Measurements from ENCODE around the gene HSPA13.
"Not testable (repeated sequence)": the region's sequence is repeated elsewhere in the genome, so short reads cannot be mapped to it uniquely, and the experiment has no call there.

Gene HSPA13

GRCh38 chr21:14376854-14377253 lies 6.1 kb downstream of the HSPA13 start:
- peaks cover 34% of the 10 kb centered on the region for H3K36me3 ChIP-seq (ENCODE audit: insufficient read depth, low read length)
- H3K9ac ChIP-seq (ENCODE audit: low read length): no peak overlapping the region
- peaks cover 4% of the 10 kb centered on the region for H3K4me1 ChIP-seq (ENCODE audit: insufficient read depth, low read length)
- H3K4me3 ChIP-seq (ENCODE audit: low read depth in 1 of 2, low read length in 2 of 2): no peak overlapping the region
- H3K9me3 ChIP-seq (ENCODE audit: low read length): no peaks in the 10 kb centered on the region
- no peak overlapping the region for H3K27ac ChIP-seq (ENCODE audit: low read depth, low read length)
- no peaks in the 10 kb centered on the region for H3K27me3 ChIP-seq (ENCODE audit: control insufficient read depth in 1 of 2, insufficient read depth in 2 of 2, low read length in 2 of 2)

DNA sequence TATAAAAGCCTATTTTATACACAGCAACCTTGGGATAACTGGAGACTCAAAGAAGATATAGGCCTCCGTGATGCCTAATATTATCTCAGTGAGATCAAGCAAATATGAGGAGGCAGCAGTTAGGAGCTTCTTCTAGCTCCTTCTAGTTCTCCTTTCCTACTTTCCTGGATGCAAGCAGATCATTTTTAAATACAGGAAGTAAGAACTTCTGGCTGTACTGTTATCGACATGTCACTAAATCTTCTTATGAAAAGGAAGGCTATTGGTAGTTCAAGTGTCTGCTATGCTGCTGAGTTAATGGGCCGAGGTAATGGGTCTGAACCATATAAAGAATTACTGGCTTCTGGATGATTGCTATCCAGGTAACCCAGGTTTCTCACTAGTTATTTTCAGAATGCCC lies 15.9 kb downstream of the HSPA13 start:
- no peak overlapping the region for H3K27ac ChIP-seq (ENCODE audit: low read depth, low read length)
- H3K27me3 ChIP-seq (ENCODE audit: control insufficient read depth in 1 of 2, insufficient read depth in 2 of 2, low read length in 2 of 2): no peaks in the 10 kb centered on the region
- no peak overlapping the region for H3K9ac ChIP-seq (ENCODE audit: low read length)
- no peaks in the 10 kb centered on the region for H3K4me1 ChIP-seq (ENCODE audit: insufficient read depth, low read length)
- H3K9me3 ChIP-seq (ENCODE audit: low read length): no peaks in the 10 kb centered on the region
- H3K4me3 ChIP-seq (ENCODE audit: low read depth in 1 of 2, low read length in 2 of 2): no peak overlapping the region
- H3K36me3 ChIP-seq (ENCODE audit: insufficient read depth, low read length): no peaks in the 10 kb centered on the region

GRCh38 chr21:14361958-14362357 lies 21.0 kb downstream of the HSPA13 start:
- Histone ChIP-seq H3K4me1 (ENCODE audit: insufficient read depth, low read length) (no peaks in the 10 kb centered on the region), H3K9ac (ENCODE audit: low read length) (no peak overlapping the region), H3K9me3 (ENCODE audit: low read length) (no peaks in the 10 kb centered on the region), H3K27me3 (ENCODE audit: control insufficient read depth in 1 of 2, insufficient read depth in 2 of 2, low read length in 2 of 2) (no peaks in the 10 kb centered on the region), H3K36me3 (ENCODE audit: insufficient read depth, low read length) (no peaks in the 10 kb centered on the region), H3K4me3 (ENCODE audit: low read depth in 1 of 2, low read length in 2 of 2) (no peak overlapping the region), H3K27ac (ENCODE audit: low read depth, low read length) (no peak overlapping the region)

DNA sequence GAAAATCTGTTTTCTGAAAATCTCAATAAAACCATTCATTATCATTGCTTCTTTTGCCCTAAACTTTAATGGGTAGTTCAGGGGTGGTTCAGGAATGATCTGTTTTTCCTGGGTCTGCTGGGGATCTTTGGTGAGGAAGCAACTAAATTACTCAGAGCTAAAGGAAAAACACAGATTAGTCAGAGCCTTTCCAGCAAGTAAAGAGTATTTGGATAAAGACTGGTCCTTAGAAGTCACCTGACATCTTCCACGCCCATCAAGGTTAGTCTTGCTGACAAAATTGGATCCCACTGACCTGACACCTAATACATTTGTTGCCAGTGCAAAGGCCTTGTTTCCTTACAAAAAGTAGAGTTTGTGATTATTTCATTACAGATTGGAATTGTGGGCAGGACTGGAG lies 24.2 kb downstream of the HSPA13 start:
- Histone ChIP-seq H3K4me3 (ENCODE audit: low read depth in 1 of 2, low read length in 2 of 2) (no peak overlapping the region), H3K27me3 (ENCODE audit: control insufficient read depth in 1 of 2, insufficient read depth in 2 of 2, low read length in 2 of 2) (no peaks in the 10 kb centered on the region), H3K27ac (ENCODE audit: low read depth, low read length) (no peak overlapping the region), H3K4me1 (ENCODE audit: insufficient read depth, low read length) (no peaks in the 10 kb centered on the region), H3K9me3 (ENCODE audit: low read length) (no peaks in the 10 kb centered on the region), H3K9ac (ENCODE audit: low read length) (no peak overlapping the region), H3K36me3 (ENCODE audit: insufficient read depth, low read length) (no peaks in the 10 kb centered on the region)

- Histone ChIP-seq H3K4me1 (ENCODE audit: insufficient read depth, low read length) (no peaks in the 10 kb centered on the region), H3K36me3 (ENCODE audit: insufficient read depth, low read length) (no peaks in the 10 kb centered on the region), H3K27me3 (ENCODE audit: control insufficient read depth in 1 of 2, insufficient read depth in 2 of 2, low read length in 2 of 2) (no peaks in the 10 kb centered on the region), H3K9ac (ENCODE audit: low read length) (no peak overlapping the region), H3K9me3 (ENCODE audit: low read length) (no peaks in the 10 kb centered on the region), H3K27ac (ENCODE audit: low read depth, low read length) (no peak overlapping the region), H3K4me3 (ENCODE audit: low read depth in 1 of 2, low read length in 2 of 2) (no peak overlapping the region)
Observed at GRCh38 chr21:14356746-14357145, 26.2 kb downstream of the HSPA13 start.

DNA sequence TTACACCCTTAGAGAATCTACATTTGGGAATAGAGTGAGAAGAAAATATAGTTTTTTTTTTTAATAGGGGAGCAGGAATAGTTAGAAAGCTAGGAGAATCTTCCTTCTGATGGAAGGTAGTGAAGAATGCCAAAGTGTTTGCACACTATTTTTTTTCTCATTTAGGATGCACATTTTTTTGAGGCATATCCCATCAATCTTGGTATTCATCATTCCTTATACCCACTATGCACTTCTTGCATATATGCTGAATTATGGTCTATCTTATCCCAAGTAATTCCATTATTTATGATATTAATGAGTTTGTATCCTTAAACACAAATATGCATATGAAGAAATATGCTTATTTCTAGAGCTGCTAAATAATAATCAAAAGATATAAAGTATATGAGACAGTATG lies 28.4 kb downstream of the HSPA13 start:
- H3K9me3 ChIP-seq (ENCODE audit: low read length): no peaks in the 10 kb centered on the region
- no peak overlapping the region for H3K9ac ChIP-seq (ENCODE audit: low read length)
- H3K27ac ChIP-seq (ENCODE audit: low read depth, low read length): no peak overlapping the region
- no peaks in the 10 kb centered on the region for H3K36me3 ChIP-seq (ENCODE audit: insufficient read depth, low read length)
- no peaks in the 10 kb centered on the region for H3K27me3 ChIP-seq (ENCODE audit: control insufficient read depth in 1 of 2, insufficient read depth in 2 of 2, low read length in 2 of 2)
- no peaks in the 10 kb centered on the region for H3K4me1 ChIP-seq (ENCODE audit: insufficient read depth, low read length)
- H3K4me3 ChIP-seq (ENCODE audit: low read depth in 1 of 2, low read length in 2 of 2): no peak overlapping the region

DNA sequence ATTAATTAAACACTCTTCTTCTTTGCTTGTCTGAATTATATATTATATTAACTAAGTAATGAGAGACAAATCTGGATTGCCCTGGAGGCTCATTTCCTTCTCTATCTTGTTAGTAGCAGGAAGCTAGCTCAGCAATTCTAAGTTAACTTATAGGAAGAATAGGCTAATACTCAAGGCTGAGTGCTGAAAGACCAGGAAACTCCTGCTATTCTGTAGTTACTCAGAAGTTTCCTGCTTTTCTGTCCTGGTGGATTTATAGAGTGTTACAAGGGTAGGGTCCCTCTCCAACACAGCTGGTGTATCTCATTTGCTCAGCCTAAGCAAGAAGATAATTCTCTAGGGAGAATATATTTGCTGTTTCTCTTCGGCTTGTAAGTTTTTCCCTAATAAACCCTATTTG lies 29.2 kb downstream of the HSPA13 start:
- H3K4me1 ChIP-seq (ENCODE audit: insufficient read depth, low read length): no peaks in the 10 kb centered on the region
- H3K9me3 ChIP-seq (ENCODE audit: low read length): no peaks in the 10 kb centered on the region
- no peak overlapping the region for H3K27ac ChIP-seq (ENCODE audit: low read depth, low read length)
- no peaks in the 10 kb centered on the region for H3K36me3 ChIP-seq (ENCODE audit: insufficient read depth, low read length)
- no peaks in the 10 kb centered on the region for H3K27me3 ChIP-seq (ENCODE audit: control insufficient read depth in 1 of 2, insufficient read depth in 2 of 2, low read length in 2 of 2)
- no peak overlapping the region for H3K4me3 ChIP-seq (ENCODE audit: low read depth in 1 of 2, low read length in 2 of 2)
- H3K9ac ChIP-seq (ENCODE audit: low read length): no peak overlapping the region

DNA sequence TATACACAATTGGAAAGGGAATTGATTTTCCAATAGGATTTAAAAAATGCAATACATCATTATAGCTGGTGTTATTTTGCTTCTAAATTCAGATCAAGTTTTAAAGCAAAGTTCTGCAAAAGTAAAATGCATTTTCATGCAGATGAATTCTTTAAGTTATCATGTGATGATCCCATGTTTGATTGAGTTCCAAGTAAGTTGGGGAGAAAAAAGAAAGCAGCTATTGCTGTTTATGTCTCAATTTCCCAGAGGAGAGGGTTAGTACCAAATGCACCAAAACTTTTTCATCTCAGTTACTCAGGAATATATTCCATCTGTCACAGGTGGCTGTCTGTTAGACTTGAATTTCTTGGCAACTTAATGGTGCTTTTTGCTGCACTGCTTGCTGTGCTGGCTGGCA lies 29.7 kb downstream of the HSPA13 start:
- Histone ChIP-seq H3K9me3 (ENCODE audit: low read length) (no peaks in the 10 kb centered on the region), H3K9ac (ENCODE audit: low read length) (no peak overlapping the region), H3K27ac (ENCODE audit: low read depth, low read length) (no peak overlapping the region), H3K36me3 (ENCODE audit: insufficient read depth, low read length) (no peaks in the 10 kb centered on the region), H3K4me3 (ENCODE audit: low read depth in 1 of 2, low read length in 2 of 2) (no peak overlapping the region), H3K4me1 (ENCODE audit: insufficient read depth, low read length) (no peaks in the 10 kb centered on the region), H3K27me3 (ENCODE audit: control insufficient read depth in 1 of 2, insufficient read depth in 2 of 2, low read length in 2 of 2) (no peaks in the 10 kb centered on the region)

GRCh38 chr21:14327346-14327745 lies 55.6 kb downstream of the HSPA13 start:
- not testable (repeated sequence) for H3K36me3 ChIP-seq (ENCODE audit: insufficient read depth, low read length); H3K27me3 ChIP-seq (ENCODE audit: control insufficient read depth in 1 of 2, insufficient read depth in 2 of 2, low read length in 2 of 2); H3K9ac ChIP-seq (ENCODE audit: low read length); H3K4me3 ChIP-seq (ENCODE audit: low read depth in 1 of 2, low read length in 2 of 2); H3K9me3 ChIP-seq (ENCODE audit: low read length); H3K4me1 ChIP-seq (ENCODE audit: insufficient read depth, low read length); H3K27ac ChIP-seq (ENCODE audit: low read depth, low read length)

DNA sequence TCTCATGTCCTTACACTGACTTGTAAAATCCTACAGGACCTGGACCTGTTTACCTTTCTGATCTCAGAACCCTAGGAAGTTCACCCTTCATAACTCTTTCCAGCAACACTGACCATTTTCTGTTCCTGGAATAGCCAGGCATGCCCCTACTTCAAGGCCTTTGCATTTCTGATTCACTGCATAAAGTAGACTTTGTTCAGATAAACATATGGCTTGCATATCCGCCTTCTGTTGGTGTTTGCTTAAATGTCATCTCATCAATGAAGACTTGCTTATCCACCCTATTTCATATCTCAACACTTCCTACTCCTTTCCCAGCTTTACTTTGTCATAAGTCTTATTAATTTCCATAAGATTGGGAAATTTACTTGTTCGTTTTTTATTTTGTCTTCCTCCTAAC lies 57.4 kb downstream of the HSPA13 start:
- Histone ChIP-seq H3K9ac (ENCODE audit: low read length) (no peak overlapping the region), H3K9me3 (ENCODE audit: low read length) (no peaks in the 10 kb centered on the region), H3K36me3 (ENCODE audit: insufficient read depth, low read length) (no peaks in the 10 kb centered on the region), H3K27ac (ENCODE audit: low read depth, low read length) (no peak overlapping the region), H3K4me1 (ENCODE audit: insufficient read depth, low read length) (no peaks in the 10 kb centered on the region), H3K4me3 (ENCODE audit: low read depth in 1 of 2, low read length in 2 of 2) (no peak overlapping the region), H3K27me3 (ENCODE audit: control insufficient read depth in 1 of 2, insufficient read depth in 2 of 2, low read length in 2 of 2) (no peaks in the 10 kb centered on the region)

Data from muscle layer of colon (tissue), 2 donors.